ENCODE data around the gene MEF2D.

DNA sequence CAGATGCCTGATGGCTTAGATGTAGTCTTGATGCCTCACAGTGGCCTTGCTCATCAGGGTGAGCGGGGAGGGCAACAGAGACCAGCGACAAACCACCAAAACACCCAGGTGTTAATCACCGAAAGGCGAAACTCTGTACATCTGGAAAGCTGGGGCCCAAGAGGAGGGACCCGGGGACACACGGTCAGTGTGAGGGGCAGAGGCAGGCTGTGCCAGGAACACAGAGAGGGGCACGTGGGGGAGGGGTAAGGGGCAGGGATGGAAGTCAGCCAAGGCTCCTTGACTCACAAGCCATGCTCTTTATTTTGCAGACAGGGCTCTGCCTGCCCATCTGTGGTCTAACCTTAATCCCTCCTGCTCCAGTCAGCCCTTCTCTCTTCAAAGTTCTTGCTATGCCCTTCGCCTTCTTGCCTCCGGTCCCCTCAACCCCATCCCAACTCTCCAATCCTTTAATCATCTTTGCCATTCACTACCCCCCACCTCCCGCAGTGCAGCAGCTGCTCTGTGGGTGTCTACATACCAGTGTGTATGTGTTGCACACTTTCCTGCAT lies 4.3 kb downstream of the MEF2D start:
- TF ChIP-seq TEAD4 (IDR thresholded peaks at IDR 0.05) (no peak), CEBPB (IDR thresholded peaks at IDR 0.05) (no peak), TAF1 (IDR thresholded peaks at IDR 0.05; ENCODE audit: low read depth) (no peak), CREB1 (IDR thresholded peaks at IDR 0.05; ENCODE audit: low read depth) (no peak), FOXM1 (IDR thresholded peaks at IDR 0.05; ENCODE audit: borderline replicate concordance, low read depth) (no peak), YY1 (IDR thresholded peaks at IDR 0.05; ENCODE audit: low read depth) (no peak), ZBTB7A (IDR thresholded peaks at IDR 0.05; ENCODE audit: low read depth) (no peak), EP300 (IDR thresholded peaks at IDR 0.05; ENCODE audit: borderline replicate concordance) (no peak), TCF12 (IDR thresholded peaks at IDR 0.05; ENCODE audit: low read depth) (no peak), MAX (IDR thresholded peaks at IDR 0.05) (no peak), NFIC (IDR thresholded peaks at IDR 0.05) (no peak), RAD21 (IDR thresholded peaks at IDR 0.05; ENCODE audit: low read depth) (no peak)
- TF ChIP-seq, protein P1, sequence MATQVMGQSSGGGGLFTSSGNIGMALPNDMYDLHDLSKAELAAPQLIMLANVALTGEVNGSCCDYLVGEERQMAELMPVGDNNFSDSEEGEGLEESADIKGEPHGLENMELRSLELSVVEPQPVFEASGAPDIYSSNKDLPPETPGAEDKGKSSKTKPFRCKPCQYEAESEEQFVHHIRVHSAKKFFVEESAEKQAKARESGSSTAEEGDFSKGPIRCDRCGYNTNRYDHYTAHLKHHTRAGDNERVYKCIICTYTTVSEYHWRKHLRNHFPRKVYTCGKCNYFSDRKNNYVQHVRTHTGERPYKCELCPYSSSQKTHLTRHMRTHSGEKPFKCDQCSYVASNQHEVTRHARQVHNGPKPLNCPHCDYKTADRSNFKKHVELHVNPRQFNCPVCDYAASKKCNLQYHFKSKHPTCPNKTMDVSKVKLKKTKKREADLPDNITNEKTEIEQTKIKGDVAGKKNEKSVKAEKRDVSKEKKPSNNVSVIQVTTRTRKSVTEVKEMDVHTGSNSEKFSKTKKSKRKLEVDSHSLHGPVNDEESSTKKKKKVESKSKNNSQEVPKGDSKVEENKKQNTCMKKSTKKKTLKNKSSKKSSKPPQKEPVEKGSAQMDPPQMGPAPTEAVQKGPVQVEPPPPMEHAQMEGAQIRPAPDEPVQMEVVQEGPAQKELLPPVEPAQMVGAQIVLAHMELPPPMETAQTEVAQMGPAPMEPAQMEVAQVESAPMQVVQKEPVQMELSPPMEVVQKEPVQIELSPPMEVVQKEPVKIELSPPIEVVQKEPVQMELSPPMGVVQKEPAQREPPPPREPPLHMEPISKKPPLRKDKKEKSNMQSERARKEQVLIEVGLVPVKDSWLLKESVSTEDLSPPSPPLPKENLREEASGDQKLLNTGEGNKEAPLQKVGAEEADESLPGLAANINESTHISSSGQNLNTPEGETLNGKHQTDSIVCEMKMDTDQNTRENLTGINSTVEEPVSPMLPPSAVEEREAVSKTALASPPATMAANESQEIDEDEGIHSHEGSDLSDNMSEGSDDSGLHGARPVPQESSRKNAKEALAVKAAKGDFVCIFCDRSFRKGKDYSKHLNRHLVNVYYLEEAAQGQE (IDR thresholded peaks at IDR 0.05; ENCODE audit: low read depth), result no peak
